ENCODE measurements around the gene PKP4. TPM values are rescaled to one million over a fixed set of nuclear protein-coding genes. Genes with fewer than 3 reads are reported as not detected.

PKP4 gene
- total RNA-seq, 1 donor from 2014 or later = 60.8 TPM

DNA sequence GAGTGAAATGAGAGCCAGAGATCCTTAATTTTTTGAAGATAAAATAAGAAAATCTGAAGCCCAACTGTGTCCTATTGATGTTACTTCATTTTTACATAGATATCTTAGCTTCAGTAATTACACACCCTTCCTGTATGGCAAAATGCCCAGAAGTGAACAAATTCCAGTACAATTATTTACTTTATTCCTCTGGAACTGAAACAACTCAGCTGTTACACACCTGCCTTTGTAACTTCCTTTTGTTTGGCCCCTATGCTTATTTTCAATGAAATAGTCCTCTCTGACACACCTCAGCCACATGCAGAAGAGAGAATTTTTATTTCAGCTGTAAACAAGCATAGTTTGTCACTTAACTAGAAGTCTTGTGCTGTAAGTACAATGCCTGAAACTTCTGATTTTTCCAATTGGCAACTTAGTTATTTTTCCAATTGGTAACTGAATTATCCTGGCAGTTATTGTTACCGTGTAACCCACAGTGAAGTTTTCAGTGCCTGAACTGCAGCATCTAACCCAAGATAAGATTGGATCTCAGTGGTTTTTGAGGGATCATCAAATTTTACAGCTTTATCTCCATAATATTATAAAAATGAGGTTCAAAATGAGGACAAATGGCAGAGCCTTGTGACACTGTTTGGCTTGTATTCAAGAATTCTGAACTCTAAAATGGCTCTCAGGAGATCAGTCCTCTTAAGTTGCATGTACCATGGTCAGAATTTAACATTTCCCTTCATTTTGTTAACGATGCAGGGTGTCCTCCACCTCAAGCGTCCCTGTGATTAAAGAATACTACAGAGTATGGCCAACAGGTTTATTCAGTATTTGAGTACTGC lies 82.6 kb downstream of the PKP4 start:
- Histone ChIP-seq H3K36me3 (no peaks in the 10 kb centered on the region), H3K27ac (no peak overlapping the region), H3K4me3 (no peak overlapping the region), H3K4me1 (peaks cover 0 to 3% of the 10 kb centered on the region in 2 donors), H3K9me3 (no peaks in the 10 kb centered on the region), H3K27me3 (no peaks in the 10 kb centered on the region)
- intact Hi-C loops (cut with DNase I) = no loop called here
- no peak for DNase-seq (ENCODE audit: low spot score in 2 of 2)
- no peak for TF ChIP-seq CTCF (IDR thresholded peaks at IDR 0.05)

DNA sequence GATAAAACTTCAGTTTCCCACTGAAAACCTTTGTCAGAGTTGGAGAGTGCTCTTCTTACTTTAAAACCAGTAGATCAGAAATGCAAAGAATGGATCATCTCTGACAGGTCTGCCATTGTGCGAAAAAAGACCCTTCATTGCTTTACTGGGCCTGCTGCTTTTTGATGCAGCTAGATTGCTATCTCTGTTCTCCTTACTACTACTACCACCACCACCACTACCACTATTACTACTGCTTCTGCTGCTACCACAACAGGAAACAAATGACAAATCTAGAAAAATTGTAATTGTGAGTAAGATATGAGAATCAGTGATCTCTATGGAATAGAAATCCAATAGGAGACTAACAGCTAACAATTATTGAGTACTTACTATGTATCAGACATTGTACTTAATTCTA lies 85.8 kb downstream of the PKP4 start:
- no peak overlapping the region for H3K4me3 ChIP-seq
- DNase-seq (ENCODE audit: low spot score in 2 of 2) = no peak
- H3K27ac ChIP-seq = no peak overlapping the region
- intact Hi-C loops (cut with DNase I) = no loop called here
- no peak for TF ChIP-seq CTCF (IDR thresholded peaks at IDR 0.05)
- H3K27me3 ChIP-seq = no peaks in the 10 kb centered on the region
- no peaks in the 10 kb centered on the region for H3K9me3 ChIP-seq
- H3K36me3 ChIP-seq = no peaks in the 10 kb centered on the region
- H3K4me1 ChIP-seq = peaks cover 0 to 3% of the 10 kb centered on the region in 2 donors

- intact Hi-C loops (cut with DNase I) = no loop called here
- Histone ChIP-seq H3K27me3 (no peaks in the 10 kb centered on the region), H3K4me1 (peaks cover 0 to 3% of the 10 kb centered on the region in 2 donors), H3K36me3 (no peaks in the 10 kb centered on the region), H3K9me3 (no peaks in the 10 kb centered on the region), H3K27ac (no peak overlapping the region), H3K4me3 (no peak overlapping the region)
- DNase-seq (ENCODE audit: low spot score in 2 of 2) = no peak
- no peak for TF ChIP-seq CTCF (IDR thresholded peaks at IDR 0.05)
Observed at GRCh38 chr2:158543957-158544356, 87.2 kb downstream of the PKP4 start.

GRCh38 chr2:158544998-158545397 lies 88.2 kb downstream of the PKP4 start:
- no peaks in the 10 kb centered on the region for H3K27me3 ChIP-seq
- no peak for DNase-seq (ENCODE audit: low spot score in 2 of 2)
- no peaks in the 10 kb centered on the region for H3K36me3 ChIP-seq
- no peak overlapping the region for H3K4me3 ChIP-seq
- intact Hi-C loops (cut with DNase I) = no loop called here
- H3K4me1 ChIP-seq = no peaks in the 10 kb centered on the region
- TF ChIP-seq CTCF (IDR thresholded peaks at IDR 0.05) = no peak
- no peak overlapping the region for H3K27ac ChIP-seq
- H3K9me3 ChIP-seq = no peaks in the 10 kb centered on the region

- H3K9me3 ChIP-seq = no peaks in the 10 kb centered on the region
- H3K4me3 ChIP-seq = no peak overlapping the region
- no peak overlapping the region for H3K27ac ChIP-seq
- H3K27me3 ChIP-seq = no peaks in the 10 kb centered on the region
- no peaks in the 10 kb centered on the region for H3K36me3 ChIP-seq
- no peaks in the 10 kb centered on the region for H3K4me1 ChIP-seq
- TF ChIP-seq CTCF (IDR thresholded peaks at IDR 0.05) = no peak
- DNase-seq (ENCODE audit: low spot score in 2 of 2) = no peak
- intact Hi-C loops (cut with DNase I) = no loop called here
Observed at GRCh38 chr2:158546412-158547144, 89.8 kb downstream of the PKP4 start.

All from ascending aorta (tissue), 2 donors.